ENCODE measurements around the gene SMC6.
A peak's percentile ranks its signal among the peaks of the same experiment; 100 is the strongest.

The SMC6 gene

DNA sequence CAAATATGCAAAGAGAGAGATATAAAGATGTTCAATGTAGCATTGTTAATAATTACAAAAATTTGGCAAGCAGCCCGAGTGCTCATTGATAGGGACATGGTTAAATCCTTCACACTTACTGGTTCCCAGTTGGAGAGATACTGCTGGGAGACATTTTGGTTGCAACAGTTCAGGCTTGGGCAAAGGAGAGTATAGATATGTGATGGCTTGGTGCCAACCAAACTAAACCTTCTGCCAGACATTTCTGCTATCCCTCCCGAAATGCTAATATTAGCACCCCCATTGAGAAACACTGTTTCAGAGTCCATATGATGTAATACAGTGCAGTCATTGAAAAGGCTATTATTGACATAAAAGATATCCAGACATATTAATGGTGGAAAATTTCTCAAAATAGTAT is 11.8 kb upstream of the SMC6 start:
- DNase-seq (ENCODE audit: low read depth in 2 of 2), result no peak

DNA sequence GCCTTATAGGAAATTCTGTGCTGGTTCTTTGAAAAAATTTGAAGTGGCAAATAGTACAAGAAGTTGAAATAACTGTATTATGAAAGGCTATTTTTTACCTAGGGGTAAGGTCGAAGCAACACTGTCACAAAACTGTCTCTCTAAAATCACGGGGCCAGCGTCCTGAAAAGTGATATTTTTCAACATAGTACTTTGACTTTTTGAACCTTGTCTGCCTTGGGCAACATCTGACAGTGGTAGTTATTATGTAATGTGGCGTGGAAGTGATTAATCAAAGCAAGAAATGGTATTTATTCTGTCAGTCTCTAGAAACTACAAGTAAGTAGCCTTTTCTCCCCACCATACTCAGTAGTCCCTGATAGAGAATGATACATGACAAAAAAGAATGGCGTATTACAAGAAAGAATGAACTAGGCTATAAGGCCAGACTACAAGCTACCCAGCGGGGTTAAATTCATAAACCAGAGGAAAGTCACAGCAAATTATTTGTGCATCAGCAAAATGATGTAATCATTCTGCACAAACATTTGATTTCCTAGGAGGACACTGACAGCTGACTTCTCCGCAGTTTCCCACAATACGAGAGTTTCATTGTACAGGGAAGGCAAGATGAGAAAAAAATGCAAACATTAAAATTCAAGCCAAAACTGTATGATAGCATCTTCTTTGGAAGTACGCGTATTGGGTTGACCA is 10.2 kb upstream of the SMC6 start:
- DNase-seq (ENCODE audit: low read depth in 2 of 2), result no peak

DNA sequence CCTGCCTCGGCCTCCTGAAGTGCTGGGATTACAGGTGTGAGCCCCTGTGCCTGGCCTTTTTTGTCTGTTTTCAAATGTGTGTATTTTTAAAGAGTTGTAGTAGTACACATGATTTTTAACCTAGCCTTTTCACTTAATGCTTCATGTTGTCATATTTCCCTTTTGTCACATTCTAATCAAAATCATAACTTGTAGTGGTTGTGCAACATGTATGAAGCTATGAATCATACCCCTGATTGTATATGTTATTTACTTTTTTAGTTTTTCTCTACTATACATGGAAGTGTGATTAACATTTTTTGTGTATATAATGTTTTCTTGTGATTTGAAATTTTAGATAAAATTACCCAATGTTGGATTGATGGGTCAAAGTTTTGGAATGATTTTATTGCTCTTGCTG is 8.8 kb upstream of the SMC6 start:
- DNase-seq (ENCODE audit: low read depth in 2 of 2), result no peak

DNA sequence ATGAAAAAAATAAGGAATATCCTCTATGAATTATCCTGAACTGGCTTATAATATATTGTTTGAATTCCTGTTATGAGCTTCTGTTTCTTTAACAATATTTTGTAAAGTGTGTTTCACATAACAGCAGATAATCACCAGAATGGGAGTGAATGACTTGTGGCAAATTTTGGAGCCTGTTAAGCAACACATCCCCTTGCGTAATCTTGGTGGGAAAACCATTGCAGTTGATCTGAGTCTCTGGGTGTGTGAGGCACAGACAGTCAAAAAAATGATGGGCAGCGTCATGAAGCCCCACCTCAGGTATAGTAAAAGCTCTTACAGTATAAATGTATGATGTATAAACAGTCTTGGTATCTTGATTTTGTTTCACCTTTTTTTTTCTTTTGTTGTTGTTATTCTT is 6.2 kb upstream of the SMC6 start:
- DNase-seq (ENCODE audit: low read depth in 2 of 2), result no peak

DNA sequence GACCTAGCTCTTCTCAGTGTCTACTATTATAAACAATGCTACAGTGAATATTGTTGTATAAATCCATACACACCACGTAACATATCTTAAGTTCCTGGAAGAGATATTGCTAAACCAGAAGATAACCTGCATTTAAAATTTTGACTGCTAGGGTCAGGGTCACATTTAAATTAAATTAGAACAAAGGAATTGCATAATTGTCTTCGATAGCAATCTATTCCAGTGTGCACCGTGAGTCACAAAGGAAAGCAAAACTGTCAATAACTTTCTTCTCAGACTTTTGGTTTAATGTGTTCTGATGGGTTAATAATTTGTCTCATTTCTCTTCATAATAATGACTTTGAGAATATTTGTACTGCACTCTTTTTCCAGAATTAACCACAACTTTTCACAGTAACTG is 4.5 kb upstream of the SMC6 start:
- DNase-seq (ENCODE audit: low read depth in 2 of 2), result no peak

DNA sequence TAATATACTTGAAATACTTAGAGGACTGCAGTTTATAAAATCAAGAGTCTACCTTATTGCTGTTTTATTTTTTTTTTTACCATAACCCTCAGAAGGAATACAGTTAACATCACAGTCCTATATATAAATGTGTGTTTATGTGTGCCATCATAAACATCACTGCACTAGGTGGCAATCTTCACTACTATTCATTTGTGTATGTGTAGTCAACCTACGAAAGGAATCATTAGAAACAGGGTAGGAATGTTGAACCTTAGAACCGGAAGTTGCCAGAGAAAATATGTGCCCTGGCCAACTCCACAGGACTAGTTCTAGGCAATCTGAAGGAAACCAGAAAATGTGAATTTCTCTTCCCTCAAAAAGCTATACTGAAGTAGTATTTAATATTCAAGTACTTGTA is 3.7 kb upstream of the SMC6 start:
- DNase-seq (ENCODE audit: low read depth in 2 of 2), result no peak

DNA sequence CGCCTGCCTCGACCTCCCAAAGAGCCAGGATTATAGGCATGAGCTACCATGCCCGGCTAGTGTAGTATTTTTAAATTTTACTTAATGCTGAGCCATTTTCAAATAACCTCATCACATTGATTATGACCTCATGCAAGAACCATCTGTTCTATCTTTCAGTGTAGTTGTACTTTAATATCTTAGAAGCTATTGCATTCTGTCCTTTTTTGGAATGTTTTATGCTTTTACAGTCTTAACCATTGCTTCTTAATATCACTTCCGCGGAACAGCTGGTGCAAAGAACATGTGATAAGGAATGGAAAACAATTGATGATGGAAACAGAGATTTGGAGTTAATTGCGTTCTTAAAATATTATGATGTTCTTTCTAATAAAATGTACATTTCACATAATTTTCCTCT is 3.1 kb upstream of the SMC6 start:
- no peak for DNase-seq (ENCODE audit: low read depth in 2 of 2)

DNA sequence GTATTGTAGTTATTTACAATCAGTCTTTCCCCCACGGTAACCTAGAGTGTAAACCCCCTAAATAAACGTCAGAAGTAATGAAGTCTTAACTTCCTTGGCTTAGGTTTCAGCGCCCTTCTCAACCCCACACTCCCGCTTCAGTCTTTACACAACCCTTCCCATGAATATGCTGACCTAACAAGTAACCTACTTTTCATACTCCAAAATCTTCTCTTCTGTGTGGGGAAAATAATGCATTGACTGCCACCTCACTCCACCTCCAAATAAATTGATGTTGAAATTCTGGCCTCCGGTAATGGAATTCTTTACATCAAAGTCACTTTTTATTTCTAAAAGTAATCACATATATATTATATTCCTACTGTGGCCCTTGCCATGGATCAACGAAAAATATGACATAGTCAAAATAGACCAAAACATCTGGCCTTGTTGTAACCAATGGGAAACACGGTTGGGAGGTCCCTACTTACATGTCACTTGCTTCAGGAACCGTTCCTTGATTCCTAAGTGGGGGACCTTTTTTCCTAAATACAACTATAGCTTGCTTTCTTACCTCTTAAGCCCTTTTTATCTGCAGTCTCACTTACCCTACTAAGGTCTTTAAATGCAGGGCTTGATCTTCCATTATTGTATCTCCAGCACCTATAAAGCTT is 1.3 kb upstream of the SMC6 start:
- DNase-seq (ENCODE audit: low read depth in 2 of 2), result no peak

DNA sequence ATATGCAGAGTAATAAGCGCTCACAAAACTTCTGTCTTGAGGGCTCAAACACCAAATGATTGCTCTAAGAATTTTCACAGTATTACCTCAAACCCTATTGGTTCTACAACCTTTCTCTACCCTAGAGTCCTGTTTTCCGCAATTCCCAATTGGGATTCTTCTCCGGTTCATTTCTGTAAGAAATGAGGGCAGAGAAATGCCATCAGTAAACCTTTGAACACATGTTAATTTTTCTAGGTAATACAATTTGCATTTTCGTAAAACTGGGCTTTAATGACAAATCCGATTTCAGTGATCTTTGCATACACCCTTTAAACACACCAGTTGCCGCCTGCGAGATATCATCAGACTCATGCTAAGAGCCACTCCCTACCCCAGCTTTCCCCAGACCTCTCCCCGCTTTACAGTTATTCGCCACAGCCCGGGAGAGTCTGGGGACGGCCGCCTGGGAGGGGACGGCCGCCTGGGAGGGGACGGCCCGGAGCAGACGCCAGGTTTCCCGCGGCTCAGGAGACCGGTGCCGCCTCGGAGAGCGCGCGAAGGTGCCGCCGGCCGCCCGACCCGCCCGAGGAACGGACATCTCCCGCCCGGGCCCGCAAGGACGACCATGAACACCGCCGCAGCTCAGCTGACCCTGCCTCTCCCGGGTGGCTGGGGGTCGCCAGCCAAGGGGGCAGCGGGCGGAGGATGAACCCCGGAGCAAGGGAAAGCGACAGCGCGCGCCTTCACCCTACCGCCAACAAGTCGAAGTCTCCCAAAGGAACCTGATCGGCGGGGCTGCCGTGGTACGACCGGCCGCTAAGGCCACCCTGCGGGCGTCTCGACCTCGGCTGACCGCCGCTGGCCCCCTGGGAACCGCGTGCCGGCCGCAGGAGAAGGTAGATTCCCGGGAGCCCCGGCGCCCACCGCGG is 463 bp downstream of the SMC6 start:
- DNase-seq (ENCODE audit: low read depth in 2 of 2), result peak; percentile 1 to 5

DNA sequence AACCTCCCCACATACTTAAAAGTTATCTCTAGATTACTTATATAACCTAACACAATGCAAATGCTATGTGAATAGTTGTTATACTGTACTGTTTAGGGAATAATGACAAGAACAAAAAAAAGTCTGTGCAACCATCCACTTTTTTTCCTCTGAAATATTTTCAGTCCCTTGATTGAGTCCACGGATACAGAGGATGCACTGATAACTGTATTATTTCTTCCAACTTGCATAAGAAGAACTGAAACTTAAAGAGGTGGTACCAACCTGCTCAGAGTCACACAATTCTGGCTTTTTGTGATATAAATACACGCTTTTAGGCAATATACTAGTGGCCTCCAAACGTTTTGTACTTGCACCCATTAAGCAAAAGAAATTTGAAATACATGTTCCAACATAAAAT is 1.4 kb downstream of the SMC6 start:
- no peak for DNase-seq (ENCODE audit: low read depth in 2 of 2)

DNA sequence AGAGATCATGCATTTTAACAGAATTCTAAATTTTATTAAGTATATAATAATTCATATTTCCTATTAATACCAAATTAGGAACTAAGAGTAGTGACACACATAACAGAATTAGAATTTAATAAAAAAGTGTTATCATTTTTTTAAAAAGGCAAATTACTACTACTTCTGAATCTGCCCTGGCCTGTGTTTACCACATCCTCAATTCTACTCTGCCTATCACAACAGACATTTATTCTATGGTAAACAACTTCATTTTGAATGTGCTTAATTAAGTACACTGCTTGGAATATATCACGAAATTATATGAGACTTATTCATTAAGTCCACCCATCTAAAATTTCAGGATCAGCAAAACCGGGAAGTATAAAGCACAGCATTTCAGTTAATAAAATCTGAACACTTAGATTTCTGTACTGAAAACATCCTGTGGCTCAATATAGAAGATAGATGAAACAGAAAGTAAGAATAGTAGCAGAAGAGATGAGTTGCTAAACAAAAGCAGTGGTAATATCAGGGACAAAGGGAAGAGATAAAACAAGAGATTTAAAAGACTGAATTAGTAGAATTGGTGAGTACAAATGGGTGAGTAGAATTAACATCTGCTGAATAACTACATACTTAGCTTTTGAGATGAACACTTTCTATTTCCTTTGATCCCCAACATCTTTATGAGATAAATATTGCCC is 3.7 kb downstream of the SMC6 start:
- no peak for DNase-seq (ENCODE audit: low read depth in 2 of 2)

DNA sequence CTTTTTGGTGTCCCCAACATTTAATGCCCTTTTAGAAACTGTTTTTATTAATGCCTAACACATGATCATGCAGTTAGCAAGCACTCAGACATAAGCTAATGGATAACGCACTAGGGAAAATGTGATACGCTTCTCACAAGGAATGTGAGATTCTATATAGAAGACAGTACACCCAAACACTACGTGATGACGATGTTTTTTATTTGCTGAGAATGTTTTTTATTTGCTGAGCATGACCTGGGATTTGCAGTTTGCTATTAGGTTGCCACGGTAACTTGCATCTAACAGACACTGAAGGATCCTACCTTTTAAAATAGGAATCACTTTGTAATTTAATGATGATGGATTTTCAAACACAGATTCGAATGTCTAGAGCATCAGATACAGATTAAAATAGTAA is 4.9 kb downstream of the SMC6 start:
- no peak for DNase-seq (ENCODE audit: low read depth in 2 of 2)

DNA sequence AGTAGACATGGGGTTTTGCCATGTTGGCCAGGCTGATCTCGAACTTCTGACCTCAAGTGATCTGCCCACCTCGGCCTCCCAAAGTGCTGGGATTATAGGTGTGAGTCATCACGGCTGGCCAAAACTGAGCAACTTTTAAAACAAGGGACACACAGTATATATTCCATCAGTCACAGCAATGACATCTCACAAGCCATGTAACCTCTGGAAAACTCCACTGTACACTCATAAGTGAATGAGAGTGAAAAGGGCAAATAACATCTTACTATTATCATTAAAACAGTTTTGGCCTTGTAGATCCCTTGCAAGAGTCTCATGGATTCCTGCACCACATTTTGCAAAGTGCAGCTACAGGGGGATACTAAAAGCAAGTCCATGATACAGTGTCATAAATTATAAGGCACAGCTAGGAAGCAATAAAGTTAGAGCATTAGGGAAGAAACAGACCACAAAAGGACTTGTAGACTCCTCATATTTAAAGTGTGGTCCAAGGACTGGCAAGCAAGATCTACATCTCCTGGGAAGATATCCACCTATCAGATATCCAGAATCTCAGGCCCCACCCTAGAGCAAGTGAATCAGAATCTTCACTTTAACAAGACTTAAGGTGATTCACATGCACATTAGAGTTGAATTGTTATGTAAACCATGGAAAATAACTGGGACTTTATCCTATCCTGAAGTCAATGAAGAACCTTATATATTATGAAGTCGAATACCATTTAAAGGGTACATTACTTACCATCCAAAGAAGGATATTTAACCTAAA is 5.7 kb downstream of the SMC6 start:
- DNase-seq (ENCODE audit: low read depth in 2 of 2), result no peak

DNA sequence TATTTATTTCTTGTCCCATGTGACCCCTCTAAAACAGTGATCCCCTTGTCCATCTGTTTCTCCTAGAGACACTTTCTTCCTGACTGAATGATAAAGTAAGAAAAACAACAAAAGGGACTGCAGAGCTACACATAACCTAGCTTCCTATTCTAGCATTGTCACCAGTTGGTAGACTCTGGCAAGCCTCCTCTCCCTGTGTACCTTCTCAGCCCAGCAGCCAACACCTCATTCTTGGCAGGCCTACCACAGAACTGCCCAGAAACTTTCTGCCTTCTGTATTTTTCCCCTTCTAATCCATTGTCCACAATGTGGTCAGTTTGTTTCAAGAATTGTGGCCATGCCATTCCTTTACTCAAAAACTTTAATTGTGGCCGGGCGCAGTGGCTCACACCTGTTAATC is 13.4 kb downstream of the SMC6 start:
- no peak for DNase-seq (ENCODE audit: low read depth in 2 of 2)

DNA sequence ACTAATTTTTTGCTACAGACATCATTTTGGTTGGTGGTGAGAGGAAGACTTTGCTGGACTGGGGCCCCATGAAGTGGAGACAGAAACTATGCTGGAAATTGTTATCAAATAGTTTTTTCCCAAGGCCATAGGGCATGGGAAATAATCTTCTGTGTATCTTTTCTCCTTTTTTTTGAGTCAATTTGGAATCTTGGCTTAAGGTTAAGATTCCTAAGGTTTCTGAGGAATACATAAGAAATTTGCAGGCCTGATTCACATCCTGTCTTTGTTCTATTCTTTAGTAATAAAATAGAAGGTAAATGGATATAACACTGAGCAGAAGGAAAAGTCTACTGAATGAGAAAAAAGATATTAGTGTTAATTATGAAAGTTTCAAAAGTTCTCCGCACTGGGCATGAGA is 16.6 kb downstream of the SMC6 start:
- no peak for DNase-seq (ENCODE audit: low read depth in 2 of 2)

DNA sequence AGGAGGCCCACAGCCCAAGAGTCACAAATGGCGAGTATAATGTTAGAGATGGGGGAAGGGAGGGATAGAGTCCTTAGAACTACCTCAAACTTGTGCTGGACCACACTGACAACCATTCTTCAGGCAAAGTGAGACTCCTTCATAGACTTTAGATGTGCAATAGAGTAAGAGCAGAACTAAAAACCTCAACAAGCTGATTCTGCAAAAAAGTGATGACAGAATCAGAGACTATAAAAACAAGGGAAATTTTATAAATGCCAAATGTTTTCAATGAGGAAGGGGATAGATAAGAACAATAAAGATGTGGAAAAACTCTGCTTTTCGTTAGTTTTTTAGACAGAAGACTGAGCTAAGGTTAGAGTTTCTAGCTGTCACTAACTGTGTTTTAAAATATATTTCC is 17.7 kb downstream of the SMC6 start:
- no peak for DNase-seq (ENCODE audit: low read depth in 2 of 2)

DNA sequence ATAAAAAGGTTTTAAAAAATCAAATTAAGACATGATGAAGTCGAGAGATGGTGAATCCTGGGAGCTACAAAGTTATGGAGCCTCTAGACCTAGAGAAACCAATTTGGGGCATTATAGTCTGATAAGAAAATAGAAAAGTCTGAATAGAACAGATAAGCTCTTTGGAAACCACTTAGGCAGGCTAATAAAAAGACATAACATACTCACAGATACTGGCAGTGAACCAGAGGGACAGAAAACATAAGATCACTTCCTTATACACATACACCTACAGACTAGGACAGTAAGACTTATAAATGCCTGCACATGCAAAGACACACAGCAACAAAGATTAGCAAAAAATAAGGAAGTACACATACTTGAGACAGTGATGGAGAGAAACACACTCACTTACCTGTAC is 20.0 kb downstream of the SMC6 start:
- DNase-seq (ENCODE audit: low read depth in 2 of 2), result no peak

DNA sequence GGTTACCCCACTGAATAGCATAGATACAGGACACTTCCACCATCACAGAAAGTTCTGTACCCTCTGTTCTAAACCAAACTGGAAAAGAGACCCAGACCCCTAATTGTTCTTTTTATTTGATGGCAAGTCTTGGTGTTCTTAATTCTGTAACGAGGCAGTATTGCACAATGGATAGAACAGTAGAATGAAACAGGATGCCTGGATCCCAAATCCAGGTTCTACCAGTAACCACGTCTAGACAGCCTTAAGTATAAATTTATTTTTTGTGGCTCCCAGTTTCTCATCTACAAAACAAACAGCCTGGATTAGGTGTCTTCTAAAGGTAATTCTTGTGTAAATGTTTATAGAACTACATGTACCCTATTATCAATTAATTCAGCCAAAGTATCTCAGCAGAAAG is 23.7 kb downstream of the SMC6 start:
- DNase-seq (ENCODE audit: low read depth in 2 of 2), result no peak

DNA sequence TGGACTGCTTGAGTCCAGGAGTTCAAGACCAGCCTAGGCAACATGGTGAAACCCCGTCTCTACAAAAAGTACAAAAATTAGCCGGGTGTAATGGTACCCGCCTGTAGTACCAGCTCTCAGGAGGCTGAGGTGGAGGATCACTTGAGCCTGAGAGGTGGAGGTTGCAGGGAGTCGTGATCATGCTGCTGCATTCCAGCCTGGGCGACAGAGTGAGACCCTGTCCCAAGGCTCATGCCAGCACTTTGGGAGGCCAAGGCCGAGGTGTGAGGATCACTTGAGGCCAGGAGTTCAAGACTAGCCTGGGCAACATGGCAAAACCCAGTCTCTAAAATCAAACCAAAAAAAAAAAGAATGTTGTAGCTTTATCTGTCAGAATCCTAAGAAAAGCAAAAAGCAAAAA is 25.4 kb downstream of the SMC6 start:
- DNase-seq (ENCODE audit: low read depth in 2 of 2), result no peak

DNA sequence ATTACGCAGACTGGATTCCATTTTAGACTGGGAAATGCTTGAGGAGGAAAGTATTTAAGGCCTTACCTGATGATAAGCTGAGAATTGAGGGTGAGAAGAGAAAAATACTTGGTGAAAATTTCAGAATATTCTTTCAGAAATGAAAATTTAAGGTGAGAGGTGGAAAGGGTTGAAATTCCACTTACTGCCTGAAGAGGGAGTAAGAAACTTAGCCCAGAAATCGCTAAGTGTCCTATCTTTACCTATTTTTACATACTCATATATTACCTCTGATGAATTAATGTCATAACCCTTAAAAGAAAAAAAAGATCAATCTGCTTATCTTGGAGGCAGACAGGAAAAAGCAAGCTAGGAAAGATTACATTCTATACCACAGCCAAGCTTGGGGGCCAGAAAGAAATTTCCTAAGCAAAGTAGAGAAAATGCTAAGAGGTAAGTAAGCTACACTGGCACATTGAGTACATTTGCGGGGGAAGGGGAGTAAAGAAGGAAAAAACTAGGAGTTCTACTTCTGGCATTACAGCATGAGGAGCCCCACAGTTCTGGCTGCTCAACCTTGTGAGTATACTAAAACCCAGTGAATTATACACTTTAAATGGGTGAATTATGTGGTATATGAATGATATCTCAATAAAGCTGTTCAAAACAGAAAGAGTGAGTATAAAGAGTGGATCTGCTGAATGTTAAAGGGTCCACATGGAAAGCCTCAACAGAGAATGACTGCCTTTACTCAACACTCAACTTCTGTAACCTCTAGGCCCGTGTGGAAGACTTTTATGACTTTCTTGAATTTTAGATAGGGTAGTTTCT is 33.8 kb downstream of the SMC6 start:
- DNase-seq (ENCODE audit: low read depth in 2 of 2), result no peak

DNA sequence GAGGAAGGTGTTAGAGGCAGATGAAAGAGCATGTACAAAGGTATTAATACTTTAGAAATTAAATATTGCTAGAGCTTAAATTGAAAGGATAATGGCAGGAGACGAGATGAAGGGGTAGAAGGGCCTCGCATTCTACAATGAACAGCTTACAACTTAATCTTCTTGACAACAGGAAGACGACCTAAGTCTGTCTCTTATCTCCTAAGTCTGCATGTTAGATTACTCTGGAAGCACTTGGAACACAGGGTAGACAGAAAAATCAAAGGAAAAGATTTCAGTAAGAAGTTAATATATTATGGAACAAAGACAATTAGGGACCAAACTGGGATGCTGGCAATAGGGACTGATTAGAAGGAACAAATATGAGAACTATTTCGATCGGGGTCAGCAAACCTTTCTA is 34.9 kb downstream of the SMC6 start:
- DNase-seq (ENCODE audit: low read depth in 2 of 2), result no peak

Data from stimulated activated CD8-positive, alpha-beta memory T cell treated with anti-CD3 and anti-CD28 coated beads, Interleukin-7, amount 100 ng/mL, for 1 hour (primary cell).